Common myeloid progenitor, CD34-positive (primary cell): ENCODE data around the gene TMEM145.
"Not testable (repeated sequence)": the region's sequence is repeated elsewhere in the genome, so short reads cannot be mapped to it uniquely, and the experiment has no call there.

Experiments
- CTCF ChIA-PET: fragments of 350-600 bp; sonication (Branson Sonifier 250); formaldehyde crosslinking; loops from one replicate; lab custom pipeline; 2021; ENCODE audit warnings: antibody characterized with exemption; lab: Charles Lee
- POLR2A ChIA-PET: fragments of 350-600 bp; sonication (Branson Sonifier 250); formaldehyde crosslinking; loops from one replicate; lab custom pipeline; 2021; ENCODE audit warnings: antibody characterized with exemption; lab: Charles Lee
- DNase-seq, 3 donors: peaks; one replicate each; pipeline versions ENCODE4 v3.0.0 to v3.0.0-alpha.2; 2013
- H3K27ac ChIP-seq, 2 experiments: 1 replicate in 1 of 2; 2 replicates in 1 of 2; pipeline ENCODE4 v1.7.0; 2013; ENCODE audit warnings: inconsistent platforms in 2 of 2, low read length in 2 of 2, mild to moderate bottlenecking in 2 of 2, low read depth in 1 of 2, moderate library complexity in 1 of 2; ENCODE audit not compliant: severe bottlenecking in 2 of 2, insufficient read depth in 1 of 2, poor library complexity in 1 of 2
- H3K27me3 ChIP-seq, 5 experiments: replicated peaks in 2 of 5; 1 replicate in 3 of 5; 2 replicates in 2 of 5; pipeline versions ENCODE4 v1.6.1 to v1.7.0; 2013; ENCODE audit warnings: low read length in 4 of 5, mild to moderate bottlenecking in 2 of 5, moderate library complexity in 2 of 5, inconsistent platforms in 1 of 5; ENCODE audit not compliant: insufficient read depth in 5 of 5, control insufficient read depth in 4 of 5
- H3K36me3 ChIP-seq, 4 experiments: 1 replicate in 2 of 4; 2 replicates in 2 of 4; pipeline versions ENCODE4 v1.6.1 to v1.7.0; 2013; ENCODE audit warnings: low read length in 3 of 4, control low read depth in 1 of 4, mild to moderate bottlenecking in 1 of 4; ENCODE audit not compliant: control insufficient read depth in 4 of 4, insufficient read depth in 4 of 4
- H3K4me1 ChIP-seq, 4 experiments: 1 replicate in 3 of 4; 2 replicates in 1 of 4; pipeline versions ENCODE4 v1.6.1 to v1.7.1; 2013; ENCODE audit warnings: low read length in 3 of 4, mild to moderate bottlenecking in 3 of 4, control low read depth in 1 of 4, inconsistent platforms in 1 of 4, moderate library complexity in 1 of 4; ENCODE audit not compliant: control insufficient read depth in 4 of 4, insufficient read depth in 4 of 4; ENCODE audit errors: control extremely low read depth in 1 of 4
- H3K4me3 ChIP-seq, 7 experiments: 1 replicate in 4 of 7; 2 replicates in 3 of 7; pipeline versions ENCODE4 v1.5.1 to v1.7.0; 2013; ENCODE audit warnings: mild to moderate bottlenecking in 7 of 7, low read length in 6 of 7, moderate library complexity in 6 of 7, inconsistent platforms in 2 of 7, low read depth in 2 of 7, control low read depth in 1 of 7; ENCODE audit not compliant: insufficient read depth in 4 of 7, control insufficient read depth in 1 of 7; ENCODE audit errors: extremely low read depth in 1 of 7
- H3K9me3 ChIP-seq, 5 experiments: 1 replicate in 4 of 5; 2 replicates in 1 of 5; pipeline versions ENCODE4 v1.6.1 to v1.7.1; 2013; ENCODE audit warnings: low read length in 4 of 5, mild to moderate bottlenecking in 2 of 5, inconsistent platforms in 1 of 5, low read depth in 1 of 5, moderate library complexity in 1 of 5; ENCODE audit not compliant: control insufficient read depth in 4 of 5, insufficient read depth in 2 of 5; ENCODE audit errors: control extremely low read depth in 1 of 5
- WGBS: methylation state at CpG from one replicate; pipeline ENCODE4 v1.1.5; 2013; ENCODE audit not compliant: insufficient coverage; 5-methylcytosine and 5-hydroxymethylcytosine counted together

Gene TMEM145

DNA sequence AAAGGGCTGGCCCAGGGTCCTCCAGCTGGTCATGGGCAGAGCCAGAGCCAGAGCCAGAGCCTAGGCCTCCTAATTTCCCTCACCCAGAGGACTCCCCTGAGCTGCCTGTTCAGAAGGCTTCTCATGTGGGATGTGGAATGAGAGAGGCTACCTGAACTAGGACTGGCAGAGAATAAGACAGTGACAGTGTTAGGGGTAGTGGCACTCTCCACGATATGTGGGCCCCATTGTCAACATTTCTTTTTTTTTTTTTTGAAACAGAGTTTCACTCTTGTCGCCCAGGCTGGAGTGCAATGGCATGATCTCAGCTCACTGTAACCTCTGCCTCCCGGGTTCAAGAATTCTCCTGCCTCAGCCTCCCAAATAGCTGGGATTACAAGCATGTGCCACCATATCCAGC lies 18.2 kb downstream of the TMEM145 start:
- POLR2A ChIA-PET, H3K27ac ChIP-seq, DNase-seq, H3K9me3 ChIP-seq, H3K4me3 ChIP-seq, H3K27me3 ChIP-seq: not testable (repeated sequence)
- WGBS, result 100% methylated on average over 3 of the region's 3 CpGs
- peaks cover 4 to 14% (median 10%) of the 10 kb centered on the region in 4 experiments for H3K36me3 ChIP-seq
- H3K4me1 ChIP-seq, result peaks cover 0 to 10% (median 6%) of the 10 kb centered on the region in 4 experiments
- CTCF ChIA-PET, result interaction anchor here (0.6 to 1.5 kb wide), 3 partner anchors 9 to 199 kb away, joined by 3 to 5 read pairs (median 3); no protein-coding TSS in a partner anchor

DNA sequence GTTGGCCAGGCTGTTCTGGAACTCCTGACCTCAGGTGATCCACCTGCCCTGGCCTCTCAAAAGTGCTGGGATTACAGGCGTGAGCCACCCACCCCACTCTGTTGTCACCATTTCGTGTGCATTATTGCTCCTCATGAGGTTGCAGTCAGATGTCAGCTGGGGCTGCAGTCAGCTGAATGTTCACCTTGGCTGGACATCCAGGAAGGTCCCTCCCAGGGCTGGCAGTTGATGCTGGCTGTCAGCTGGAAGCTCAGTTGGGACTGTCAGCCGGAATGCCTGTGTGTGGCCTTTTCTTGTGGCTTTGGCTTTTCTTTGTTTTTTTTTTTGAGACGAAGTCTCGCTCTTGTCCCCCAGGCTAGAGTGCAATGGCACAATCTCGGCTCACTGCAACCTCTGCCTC lies 18.9 kb downstream of the TMEM145 start:
- no peak for DNase-seq
- H3K36me3 ChIP-seq, result peaks cover 6 to 21% (median 14%) of the 10 kb centered on the region in 4 experiments
- H3K9me3 ChIP-seq, result no peaks in the 10 kb centered on the region
- 94% methylated on average over 3 of the region's 6 CpGs for WGBS
- POLR2A ChIA-PET, result no interaction called here
- no peak overlapping the region for H3K27ac ChIP-seq
- H3K4me1 ChIP-seq, result peaks cover 0 to 3% (median 1%) of the 10 kb centered on the region in 4 experiments
- H3K27me3 ChIP-seq, result no peaks in the 10 kb centered on the region
- CTCF ChIA-PET, result interaction anchor here (0.9 kb wide), 1 partner anchor 14 kb away, joined by 3 read pairs; no protein-coding TSS in a partner anchor
- no peak overlapping the region for H3K4me3 ChIP-seq

DNA sequence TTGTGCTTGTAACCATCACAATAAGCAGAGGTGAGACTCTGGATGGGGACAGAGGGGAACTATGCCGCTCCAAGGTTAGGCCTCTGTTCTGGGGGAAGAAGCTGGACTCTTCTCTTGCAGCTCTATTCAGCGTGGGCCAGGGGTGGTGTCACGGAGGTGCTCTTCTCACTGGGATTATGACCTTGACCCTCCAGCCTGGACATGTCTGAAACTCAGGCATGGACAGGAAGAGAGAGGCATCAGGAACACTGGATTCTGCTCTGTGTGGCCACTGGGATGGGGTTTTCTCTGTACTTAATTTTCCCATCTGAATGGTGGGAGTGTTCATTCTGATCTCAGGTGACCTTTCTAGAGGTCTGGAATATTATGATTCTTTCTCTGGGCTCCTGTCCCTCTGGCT lies 19.9 kb downstream of the TMEM145 start:
- Histone ChIP-seq H3K27me3 (no peaks in the 10 kb centered on the region), H3K9me3 (no peaks in the 10 kb centered on the region), H3K4me1 (no peaks in the 10 kb centered on the region), H3K36me3 (peaks cover 6 to 23% (median 15%) of the 10 kb centered on the region in 4 experiments), H3K27ac (no peak overlapping the region), H3K4me3 (no peak overlapping the region)
- DNase-seq, result no peak
- ChIA-PET CTCF (interaction anchor here (0.9 kb wide), 1 partner anchor 13 kb away, joined by 3 read pairs; no protein-coding TSS in a partner anchor), POLR2A (no interaction called here)
- WGBS, result 100% methylated on average over 2 of the region's 3 CpGs

DNA sequence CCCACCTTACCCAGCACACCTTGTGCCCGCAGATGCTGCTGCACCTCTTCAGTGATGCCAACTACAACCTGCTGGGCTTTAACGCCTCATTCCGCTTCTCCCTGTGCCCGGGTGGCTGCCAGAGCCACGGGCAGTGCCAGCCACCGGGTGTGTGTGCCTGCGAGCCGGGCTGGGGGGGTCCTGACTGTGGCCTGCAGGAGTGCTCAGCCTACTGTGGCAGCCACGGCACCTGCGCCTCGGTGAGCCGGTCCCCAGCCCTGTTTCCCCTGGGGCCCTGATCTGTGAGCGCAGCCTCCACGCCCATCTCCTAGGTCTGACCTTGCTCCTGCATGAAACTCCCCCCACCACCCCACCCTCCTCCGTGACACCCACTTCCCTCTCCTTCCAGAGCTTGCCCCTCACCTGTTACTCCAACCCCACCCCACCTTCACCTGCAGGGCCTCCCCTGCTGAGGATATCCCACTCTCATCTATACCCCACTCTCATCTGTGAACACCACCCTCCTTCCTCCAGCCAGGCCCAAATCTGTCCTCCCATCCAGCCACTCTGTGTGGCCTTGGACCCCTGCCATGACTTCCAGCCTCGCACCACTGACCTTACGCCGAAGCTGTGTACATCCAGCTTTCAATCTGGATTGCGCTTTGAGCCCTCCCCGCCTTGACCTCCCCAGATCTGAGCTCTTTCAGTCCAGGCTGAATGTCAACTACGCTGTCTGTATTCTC lies 21.0 kb downstream of the TMEM145 start:
- Histone ChIP-seq H3K4me3 (no peak overlapping the region), H3K4me1 (no peaks in the 10 kb centered on the region), H3K9me3 (no peaks in the 10 kb centered on the region), H3K27ac (no peak overlapping the region), H3K27me3 (no peaks in the 10 kb centered on the region), H3K36me3 (peaks cover 6 to 23% (median 16%) of the 10 kb centered on the region in 4 experiments)
- POLR2A ChIA-PET, result no interaction called here
- WGBS, result 96% methylated on average over 21 of the region's 21 CpGs
- CTCF ChIA-PET, result no interaction called here
- no peak for DNase-seq

DNA sequence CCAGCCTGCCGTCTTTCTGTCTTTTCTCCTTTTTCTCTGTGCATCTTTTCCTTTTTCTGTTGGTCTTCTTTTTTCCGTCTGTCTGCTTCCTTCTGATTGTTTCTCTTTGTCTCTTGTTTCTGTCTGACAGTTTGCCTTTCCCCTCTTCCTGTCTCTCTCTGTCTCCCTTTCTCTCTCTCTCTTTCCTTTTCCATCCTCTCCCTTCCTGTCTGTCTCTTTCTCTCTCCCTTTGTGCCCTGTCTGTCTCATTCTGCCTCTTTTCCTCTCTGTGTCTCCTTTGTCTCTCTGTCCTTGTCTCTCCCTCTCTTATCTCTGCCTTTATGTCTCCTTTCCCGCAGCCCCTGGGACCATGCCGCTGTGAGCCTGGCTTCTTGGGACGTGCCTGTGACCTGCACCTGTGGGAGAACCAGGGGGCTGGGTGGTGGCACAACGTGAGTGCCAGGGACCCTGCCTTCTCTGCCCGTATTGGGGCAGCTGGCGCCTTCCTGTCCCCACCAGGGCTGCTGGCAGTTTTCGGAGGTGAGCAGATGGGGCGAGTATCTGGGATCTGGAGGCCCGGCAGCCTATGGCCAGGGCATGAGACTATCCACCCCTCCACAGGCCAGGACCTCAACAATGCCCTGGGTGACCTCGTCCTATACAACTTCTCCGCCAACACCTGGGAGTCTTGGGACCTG lies 21.7 kb downstream of the TMEM145 start:
- POLR2A ChIA-PET, result no interaction called here

DNA sequence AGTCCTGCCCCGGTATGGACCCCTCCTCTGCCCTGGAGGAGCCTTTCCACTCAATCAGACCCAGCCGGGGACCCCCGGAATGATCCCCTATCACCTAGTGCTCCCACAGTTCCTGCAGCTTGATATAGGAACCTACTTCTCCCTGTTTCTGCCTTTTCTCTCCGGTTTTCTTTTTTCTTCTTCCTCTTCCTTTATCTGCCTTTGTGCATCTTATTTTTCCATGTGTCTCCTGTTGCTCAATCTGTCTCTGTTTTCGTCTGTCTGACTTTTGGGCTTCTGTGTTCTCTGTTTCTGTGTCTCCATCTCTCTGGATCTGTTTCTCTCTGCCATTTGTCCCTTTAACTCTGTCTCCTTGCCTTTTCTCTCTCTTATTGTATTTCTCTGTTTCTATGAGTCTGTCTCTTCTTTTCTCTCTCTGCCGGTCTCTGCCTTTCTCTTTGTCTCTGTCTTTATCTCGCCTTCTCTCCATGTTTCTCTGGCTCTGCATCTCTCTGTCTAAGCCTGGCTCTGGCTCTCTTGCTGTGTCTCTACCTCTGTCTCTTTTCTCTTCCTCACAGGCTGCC lies 22.3 kb downstream of the TMEM145 start:
- DNase-seq, result no peak
- Histone ChIP-seq H3K4me1 (no peaks in the 10 kb centered on the region), H3K9me3 (no peaks in the 10 kb centered on the region), H3K4me3 (no peak overlapping the region), H3K36me3 (peaks cover 6 to 23% (median 16%) of the 10 kb centered on the region in 4 experiments), H3K27me3 (no peaks in the 10 kb centered on the region), H3K27ac (no peak overlapping the region)
- ChIA-PET CTCF (interaction anchor here (1.5 kb wide), 1 partner anchor 8 kb away, joined by 8 read pairs; no protein-coding TSS in a partner anchor), POLR2A (no interaction called here)
- 83% methylated on average over 7 of the region's 7 CpGs for WGBS

More for the DNA sequence above, 21.7 kb downstream of the TMEM145 start:
- WGBS, result 98% methylated on average over 11 of the region's 13 CpGs
- Histone ChIP-seq H3K4me3 (no peak overlapping the region), H3K4me1 (no peaks in the 10 kb centered on the region), H3K9me3 (no peaks in the 10 kb centered on the region), H3K36me3 (peaks cover 6 to 23% (median 16%) of the 10 kb centered on the region in 4 experiments), H3K27ac (no peak overlapping the region), H3K27me3 (no peaks in the 10 kb centered on the region)
- CTCF ChIA-PET, result no interaction called here
- DNase-seq, result no peak
